ENCODE data around the gene SOBP.

GRCh38 chr6:107574856-107575255 lies 84.9 kb downstream of the SOBP start:
- no peak for TF ChIP-seq GATA3 (IDR thresholded peaks at IDR 0.05; ENCODE audit: low read depth, low read length)
- TF ChIP-seq GATA2 (IDR thresholded peaks at IDR 0.05; ENCODE audit: low read depth, low read length) = no peak

Measured in SH-SY5Y (cell line).